GM18870 (cell line): Measurements from ENCODE around the gene IGFBP2.

Experiments used
- ATAC-seq: cut with Tn5 transposase; IDR thresholded peaks from one replicate; pipeline ENCODE4 v1.9.1; 2021; ENCODE audit warnings: moderate library complexity; ENCODE audit not compliant: unreplicated experiment

The IGFBP2 gene

DNA sequence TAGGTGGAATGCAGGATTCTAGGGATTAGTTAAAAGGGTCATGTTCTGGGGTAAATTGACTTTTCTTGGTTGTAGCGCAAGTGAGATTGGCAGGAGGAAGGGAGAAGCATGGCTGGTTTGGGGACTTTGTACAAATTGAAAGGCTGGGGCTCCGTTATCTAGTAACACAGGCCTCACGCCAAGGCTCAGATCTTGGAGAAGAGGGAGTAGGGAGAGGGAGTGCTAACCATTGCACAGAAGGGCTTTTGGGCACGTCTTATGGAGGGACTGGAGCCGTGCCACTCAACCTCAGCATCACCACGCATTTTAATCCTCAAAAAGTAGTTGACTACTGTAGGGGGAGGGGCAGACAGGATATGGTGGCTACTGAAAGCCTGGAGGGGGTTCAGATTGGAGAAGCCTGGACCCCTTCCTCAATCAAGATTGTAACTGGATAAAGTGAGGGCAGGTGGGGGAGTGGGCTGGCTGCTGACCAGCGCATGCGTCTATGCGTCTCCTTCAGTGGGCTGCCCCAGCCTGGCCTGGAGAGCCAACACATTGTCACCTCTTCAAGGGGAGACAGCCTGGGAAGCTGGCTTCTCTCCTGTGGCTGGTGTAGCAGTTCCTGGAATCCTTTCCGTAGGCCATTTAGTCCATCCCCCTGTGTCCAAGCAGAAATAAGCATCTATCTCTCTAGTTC, 47.9 kb downstream of the IGFBP2 start:
- no peak for ATAC-seq

DNA sequence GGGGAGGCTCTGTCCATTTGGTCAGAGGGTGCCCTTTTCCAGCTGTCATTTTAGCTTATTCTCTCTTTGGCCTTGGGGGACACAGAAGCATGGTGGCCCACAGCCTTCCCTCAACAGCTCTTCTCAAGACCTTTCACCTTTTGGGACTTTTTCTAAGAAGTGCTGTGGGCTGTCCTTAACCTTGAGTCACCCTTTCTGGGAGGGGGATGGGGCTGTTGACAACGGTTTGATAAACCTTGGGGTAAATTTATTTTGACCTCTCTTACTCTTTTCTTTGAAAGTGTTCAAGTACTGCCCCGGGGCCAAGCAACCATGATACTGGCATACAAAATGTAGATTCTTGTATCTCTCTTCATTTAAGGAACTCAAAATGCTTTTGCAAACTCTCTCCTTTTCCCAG, 48.5 kb downstream of the IGFBP2 start:
- no peak for ATAC-seq

DNA sequence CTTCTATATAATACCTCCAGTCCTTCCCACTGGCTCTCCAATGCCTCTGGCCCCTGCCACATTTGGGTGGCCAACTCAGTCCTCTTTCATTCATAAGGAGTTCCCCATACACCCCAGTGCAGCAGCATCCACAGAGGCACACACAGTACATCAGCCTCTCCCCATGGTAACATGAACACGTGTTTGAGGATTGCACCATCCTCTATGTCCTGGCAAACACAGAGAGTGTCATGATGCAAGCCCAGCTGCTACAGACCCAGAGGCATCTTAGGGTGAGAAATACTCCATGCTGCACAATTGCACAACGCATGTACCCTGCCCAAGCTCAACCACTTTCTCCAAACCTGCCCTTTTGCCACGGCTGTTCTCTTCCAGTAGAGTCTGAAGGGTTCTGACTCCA, 50.6 kb downstream of the IGFBP2 start:
- ATAC-seq: no peak

DNA sequence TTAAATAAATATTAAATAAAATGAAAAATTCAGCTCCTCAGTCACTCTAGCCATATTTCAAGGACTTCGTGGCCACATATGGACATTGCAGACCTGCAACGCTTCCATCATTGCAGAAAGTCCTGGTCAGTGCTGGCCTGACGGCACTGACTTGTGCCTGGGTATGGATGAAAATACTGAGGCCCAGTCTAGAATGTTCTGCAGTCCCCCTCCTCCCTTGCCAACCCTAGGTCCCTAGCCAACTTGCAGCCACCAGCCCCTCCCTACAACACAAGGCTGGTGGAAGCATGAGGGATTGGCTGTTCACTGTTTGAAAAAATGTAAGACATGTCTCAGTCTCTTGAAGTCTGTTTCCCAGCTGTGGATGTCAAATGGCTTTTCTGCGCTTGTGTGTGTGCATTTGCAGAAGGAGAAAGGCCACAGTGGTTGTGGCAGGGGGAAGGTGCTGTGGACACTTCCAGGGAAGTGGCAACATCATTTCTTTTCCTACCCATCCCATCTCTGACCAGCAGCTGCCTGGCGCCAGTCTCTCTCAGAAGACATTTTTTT, 52.2 kb downstream of the IGFBP2 start:
- ATAC-seq: no peak

DNA sequence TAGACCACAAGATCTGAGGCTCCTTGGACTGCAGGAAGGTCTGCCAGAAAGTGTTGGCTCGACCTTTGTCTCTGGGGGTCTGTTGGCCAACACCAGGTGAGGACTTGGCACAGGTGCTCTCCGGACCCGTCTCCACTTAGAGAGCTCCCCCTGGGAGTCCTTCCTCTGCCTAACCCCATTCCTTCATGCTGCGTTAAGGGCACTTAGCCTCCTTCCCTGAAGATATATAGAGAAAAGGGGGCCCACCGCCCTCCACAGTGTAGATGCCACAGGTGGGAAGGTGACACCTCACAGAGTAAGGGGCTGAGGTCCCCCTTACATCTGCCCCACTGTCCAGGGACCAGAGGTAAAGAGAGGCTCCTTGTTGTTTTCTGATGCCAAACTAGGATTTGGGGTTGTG, 53.9 kb downstream of the IGFBP2 start:
- no peak for ATAC-seq

DNA sequence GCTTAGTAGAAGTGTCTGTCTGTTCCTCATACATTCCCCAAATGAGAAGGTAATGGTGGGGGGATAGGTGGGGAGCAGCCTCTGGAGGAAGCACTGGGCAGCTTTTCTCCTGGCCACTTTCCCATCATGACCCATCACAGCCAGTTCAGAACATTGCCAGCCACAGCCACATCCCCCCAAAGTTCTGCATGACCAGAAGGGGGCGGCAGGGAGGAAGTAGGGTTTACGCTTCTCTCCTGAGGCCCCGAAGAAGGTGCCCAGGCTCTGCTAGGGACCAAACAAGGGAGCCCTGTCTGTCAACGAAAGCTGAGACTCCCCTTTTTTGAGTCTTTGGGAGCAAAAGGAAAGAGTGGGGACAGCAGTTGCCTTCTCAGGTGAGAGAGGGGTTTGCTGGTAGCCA, 54.4 kb downstream of the IGFBP2 start:
- ATAC-seq: no peak

DNA sequence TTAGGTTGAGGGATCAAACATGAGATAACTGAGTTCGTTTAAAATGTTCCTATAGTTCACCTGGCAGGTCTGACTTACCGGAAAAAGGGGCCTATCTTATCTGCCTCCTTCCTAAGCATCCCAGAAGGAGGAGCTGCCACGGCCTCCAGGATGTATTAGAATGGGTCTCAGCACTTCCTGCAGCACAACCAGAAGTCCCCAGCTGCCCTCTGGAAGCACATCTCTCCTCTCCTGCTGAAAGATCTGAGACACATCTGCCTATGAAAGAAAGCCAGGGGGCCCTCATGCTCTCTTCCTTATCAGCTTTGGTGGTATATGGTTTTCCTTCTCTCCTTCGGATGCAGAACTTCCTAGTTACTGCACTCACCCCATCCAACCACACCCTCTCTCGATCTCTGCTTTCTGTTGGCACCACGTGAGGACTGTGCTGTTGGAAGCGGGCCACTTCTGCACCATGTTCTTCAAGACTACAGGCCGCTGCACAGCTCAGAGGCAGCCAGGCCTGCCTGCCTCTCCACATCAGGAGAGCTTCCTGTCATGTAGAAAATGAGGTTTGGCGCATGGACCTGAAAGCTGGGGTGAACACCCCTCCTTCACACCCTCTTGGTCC, 55.6 kb downstream of the IGFBP2 start:
- no peak for ATAC-seq

DNA sequence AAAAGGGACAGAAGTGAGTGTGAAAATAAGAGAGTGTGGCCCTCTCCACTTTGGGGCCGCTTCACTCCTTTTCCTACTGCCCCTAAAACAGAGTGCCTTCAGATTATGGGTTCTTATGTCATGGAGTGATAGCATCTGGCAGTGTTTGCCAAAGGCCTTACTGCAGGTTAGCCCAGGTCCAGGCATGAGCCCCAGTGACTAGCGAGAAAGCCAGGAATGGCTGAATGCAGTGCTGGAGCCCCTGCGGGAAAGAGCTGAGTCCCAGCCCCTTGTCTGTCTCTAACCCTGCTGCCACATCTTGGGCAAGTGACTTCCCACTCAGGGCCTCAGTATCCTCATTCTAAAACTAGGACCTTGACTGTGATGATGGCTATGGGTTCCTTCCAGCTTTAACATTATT, 56.2 kb downstream of the IGFBP2 start:
- no peak for ATAC-seq

DNA sequence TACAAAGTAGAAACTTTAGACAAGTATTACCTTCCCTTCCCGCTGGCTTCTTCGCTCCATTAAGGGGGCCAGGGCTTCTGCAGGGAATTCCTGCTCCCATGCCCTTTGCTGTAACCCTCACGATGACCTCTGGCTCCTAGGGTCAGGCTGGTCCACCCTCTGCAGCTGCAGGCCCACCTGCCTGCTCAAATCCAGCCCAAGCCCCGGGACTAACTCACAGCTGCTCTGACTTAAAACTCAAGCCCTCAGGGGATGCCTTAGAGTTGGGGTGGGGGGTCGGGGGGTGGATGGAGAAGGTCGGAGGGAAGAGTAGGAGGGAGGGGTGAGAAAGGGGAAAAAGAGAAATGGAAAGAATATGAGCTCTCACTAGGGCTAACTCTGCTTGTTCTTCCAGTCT, 57.2 kb downstream of the IGFBP2 start:
- no peak for ATAC-seq

DNA sequence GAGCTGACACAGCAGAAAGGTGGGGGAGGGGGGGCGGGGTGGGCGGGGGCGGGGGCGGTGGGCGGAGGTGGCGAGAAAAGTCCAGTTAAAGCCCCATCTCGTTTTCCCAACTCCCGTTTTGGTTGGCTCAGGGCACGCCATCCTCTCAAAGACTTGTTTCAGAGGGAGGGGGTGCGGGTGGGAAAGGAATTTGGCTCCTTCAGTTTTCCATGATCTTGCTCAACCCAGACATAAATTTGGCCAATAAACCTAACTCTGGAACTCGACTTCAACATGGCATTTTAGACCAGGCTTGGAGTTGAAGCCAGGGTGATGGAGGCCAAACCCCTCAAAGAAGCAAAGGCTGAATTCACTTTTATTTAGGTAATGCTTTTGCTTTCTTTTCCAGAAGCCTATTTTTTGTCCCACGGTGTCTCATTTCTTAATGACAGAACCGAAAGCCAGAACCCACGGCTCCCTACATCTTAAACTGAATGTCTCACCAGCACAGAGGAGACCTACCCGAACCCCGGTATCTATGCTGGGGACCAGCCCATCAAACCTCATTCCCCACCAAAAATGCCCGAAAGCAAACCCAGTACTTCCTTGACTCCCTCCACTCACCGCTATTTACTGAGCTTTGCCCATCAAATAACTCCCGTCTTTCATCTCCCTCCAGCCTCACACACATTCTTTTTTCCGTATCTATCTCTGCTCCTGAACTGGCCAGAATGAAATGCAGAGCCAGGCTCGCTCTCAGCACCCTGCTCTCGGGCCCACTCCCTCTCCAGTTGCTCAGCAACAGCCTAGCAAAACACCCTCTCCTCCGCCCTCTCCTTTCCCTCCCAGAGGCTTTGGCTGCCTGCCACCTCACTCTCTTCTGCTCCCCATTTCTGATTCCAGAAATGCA, 57.9 kb downstream of the IGFBP2 start:
- no peak for ATAC-seq

DNA sequence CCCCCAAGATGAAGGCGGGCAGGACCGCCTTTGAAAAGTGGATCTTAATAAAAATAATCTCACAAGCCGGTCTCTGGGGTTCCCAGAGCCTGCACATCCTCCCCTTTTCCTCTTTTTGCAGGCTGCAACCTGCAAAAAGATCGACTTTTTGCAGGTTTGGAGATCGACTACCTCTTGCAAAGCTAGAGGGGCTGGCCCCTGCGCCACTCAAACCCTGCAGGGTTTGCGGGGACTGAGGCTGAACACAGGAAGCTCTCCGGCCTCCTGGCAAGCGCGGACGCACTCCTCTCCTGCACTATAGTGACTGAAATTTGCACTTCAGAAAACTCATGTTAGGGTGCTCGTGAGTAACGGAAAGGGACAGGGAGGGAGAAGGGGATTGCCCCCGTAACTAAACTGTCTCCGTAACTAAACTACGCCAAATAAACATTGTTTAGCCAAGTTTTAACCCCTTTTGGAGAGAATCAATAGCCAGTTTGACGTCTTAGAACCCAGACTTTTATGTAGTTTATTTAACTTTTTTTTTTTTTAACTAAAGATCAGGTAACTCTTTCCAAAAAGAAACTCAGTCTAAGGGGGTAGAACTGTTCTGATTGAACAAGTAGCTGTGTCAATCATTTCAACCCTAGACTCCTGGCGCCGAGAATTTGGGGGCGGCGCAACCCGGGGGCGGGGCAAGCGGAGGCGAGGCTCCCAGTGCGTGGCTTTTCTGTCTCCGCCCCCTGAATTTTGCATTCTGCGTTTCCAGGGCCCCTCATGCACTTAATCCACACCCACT, 59.6 kb downstream of the IGFBP2 start:
- ATAC-seq: no peak

DNA sequence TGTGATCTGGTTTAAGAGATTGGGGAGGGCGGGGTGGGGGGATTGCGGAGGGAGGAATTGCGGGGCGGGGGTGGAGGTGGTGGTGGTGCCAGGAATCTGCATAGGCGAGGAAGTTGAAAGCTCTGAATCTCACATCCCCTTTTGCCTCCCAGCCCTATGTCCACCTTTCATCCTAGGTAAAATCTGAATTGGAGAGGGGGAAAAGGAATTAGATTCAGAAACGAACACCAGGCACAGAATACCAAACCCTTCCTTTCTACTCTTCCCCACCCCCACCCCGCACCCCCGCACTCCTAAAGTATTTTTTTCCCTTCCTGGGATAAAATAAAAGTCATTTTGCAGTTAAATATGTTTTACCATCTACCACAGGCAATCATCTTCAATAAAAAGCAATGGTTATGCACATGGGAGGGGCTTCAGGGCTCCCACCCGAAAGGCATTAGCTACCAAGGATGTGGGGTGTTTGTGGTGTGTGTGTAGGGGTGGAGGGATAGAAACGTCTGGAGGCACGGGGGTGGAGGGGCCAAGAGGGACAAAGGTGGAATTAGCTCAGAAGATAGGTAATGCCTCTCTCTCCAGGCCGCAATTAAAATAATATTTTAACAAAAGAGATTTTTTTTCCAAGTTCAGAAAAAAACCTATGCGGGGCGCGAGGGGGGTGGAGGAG, 60.3 kb downstream of the IGFBP2 start:
- ATAC-seq: no peak

DNA sequence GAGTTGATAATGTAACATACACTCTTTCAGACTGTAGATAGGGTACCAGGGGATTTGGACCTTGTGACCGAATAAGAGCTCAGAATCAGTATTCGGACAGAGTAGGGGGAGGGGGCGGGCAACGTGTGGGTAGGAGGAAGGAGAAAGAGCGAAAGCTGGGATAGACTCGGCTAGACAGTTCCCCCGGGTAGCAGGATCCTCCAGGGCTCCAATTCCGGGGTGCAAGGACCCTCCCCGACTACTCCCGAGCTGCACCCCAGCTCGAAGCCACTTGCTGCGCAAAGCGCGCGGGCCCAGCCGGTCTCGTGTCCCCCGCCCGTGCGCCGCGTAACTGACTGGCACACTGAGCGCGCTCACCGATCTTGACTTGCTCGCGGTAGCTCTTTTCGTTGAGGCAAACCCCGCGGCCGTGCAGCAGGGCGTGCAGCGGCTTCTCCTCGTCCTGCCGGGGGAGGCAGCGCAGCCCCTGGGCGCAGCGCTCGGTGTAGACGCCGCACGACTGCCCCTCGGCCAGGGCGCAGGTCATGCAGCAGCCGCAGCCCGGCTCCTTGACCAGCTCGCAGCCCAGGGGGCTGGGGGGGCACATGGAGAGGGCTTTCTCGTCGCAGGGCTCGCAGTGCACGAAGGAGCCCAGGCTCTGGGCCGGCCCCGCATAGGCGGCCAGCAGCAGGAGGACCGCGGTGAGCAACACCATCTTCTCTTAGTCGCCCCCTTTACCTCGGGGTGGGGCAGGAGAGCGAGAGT, 61.0 kb downstream of the IGFBP2 start:
- no peak for ATAC-seq

DNA sequence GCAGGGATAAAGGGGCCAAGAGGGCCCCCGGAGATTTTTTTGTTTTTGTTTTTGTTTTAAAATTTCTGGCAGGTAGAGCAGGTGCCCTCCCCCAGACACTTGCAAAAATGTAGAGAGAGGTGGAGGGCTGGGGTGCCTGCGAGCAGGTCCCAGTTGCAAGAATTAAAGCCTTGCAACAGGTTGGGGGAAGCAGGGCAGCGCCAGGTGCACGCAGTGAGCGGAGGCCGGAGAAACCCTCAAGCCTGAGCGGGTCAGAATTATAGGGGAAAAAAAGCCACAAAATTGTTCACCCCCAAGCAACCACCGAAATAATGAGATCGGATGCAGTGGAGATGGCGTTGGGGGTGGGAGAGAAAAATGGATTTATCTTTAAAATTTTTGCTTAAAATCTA, 61.6 kb downstream of the IGFBP2 start:
- no peak for ATAC-seq

DNA sequence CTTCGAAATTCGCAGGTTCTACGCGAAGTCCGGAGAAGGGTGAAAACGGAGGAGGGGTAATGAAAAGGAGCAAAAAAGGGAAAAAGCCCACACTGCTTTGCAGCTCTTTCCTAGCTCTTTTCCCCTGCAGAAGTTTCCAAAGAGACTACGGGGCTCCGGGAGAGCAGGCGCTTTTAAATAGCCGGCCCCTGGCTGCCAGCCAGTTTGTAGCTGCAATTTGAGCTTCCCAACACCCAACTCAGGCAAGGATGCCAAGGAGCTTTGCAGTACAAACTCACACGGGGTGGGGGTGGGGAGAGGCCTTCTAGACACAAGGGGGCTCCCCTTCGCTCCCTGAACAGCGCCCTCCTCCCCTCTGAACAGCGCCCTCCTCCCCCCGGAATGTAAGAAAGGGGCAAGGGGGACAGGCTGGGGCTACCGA, 62.2 kb downstream of the IGFBP2 start, which contains the start of gene IGFBP5:
Gene IGFBP5 (minus strand): TSS at position 149 of the 421 bp plus-strand sequence. CDS start 774 bp downstream, outside the sequence.
- no peak for ATAC-seq

DNA sequence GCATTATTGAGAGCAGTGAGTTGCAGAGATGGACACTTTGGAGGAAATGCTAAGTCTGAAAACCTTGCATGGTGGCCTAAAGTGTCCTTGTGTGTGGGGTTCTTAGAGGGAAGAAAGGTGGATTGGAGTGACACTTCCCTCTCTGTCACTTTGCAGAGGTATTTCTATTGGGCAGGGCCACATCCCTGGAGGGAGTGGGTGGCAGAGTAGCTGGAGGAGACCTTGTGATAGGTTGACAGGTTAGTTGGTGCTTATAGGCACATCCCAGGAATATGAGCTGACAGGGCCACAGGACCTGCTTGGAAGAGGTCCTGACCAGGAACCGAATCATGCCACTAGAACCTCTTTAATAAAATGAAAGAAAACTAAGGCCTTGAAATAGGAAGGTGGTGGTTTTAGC, 63.1 kb downstream of the IGFBP2 start:
- no peak for ATAC-seq

DNA sequence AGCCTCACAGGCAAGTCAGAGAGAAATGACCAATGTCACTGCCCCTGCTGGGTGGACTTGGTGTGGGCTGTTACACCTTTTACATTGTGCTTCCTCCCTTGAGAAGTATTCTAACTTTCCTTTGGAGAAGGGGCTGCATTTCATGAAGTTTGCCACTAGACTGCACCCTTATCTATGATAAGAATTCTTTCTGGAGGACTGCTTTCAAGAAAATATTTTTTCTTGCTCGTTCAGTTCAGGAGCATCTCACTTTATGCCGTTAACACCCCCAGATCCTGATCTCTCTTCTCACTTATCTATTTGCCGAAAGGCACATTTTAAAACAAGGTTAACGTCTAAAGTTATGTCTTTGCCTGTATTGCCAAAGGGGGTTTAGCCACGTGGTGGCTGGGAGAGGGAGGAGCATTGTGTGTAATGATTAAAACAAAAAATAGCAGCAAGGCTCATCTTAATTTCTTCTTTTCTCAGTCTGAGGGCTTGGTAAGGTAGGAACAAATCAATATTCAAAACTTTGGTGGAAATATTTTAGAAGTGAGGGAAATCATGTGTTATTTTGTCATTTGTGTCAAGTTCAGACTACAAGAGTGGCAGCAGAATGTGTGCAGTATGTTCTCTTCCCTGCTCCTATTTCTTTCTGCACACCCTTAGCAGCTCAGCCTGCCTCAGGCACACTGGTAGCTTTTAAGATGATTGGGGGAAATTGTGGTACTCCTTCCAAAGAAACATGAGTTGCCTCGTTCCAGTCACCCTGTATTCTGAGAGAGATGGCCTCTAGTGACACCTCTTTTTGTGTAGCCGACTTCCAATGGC, 63.7 kb downstream of the IGFBP2 start:
- ATAC-seq: no peak

DNA sequence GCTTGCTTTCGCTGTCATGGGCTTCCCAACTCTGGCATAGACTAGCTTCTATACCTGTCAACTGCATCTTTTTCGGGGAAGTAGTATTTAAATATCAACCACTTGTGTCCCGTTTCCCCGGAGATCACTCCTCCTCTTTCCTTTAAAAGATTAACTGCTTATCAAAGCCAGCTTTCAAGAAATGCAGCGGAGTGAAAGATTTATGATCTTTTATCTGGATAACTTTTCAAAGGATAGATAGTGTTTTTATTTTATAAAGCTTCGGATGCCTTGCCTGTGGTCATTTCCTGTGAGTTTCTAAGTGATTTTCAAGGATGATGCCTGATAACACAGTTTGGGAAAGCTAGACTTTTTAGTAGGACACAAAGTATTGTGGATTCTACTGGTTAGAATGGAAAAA, 65.1 kb downstream of the IGFBP2 start:
- ATAC-seq: no peak

DNA sequence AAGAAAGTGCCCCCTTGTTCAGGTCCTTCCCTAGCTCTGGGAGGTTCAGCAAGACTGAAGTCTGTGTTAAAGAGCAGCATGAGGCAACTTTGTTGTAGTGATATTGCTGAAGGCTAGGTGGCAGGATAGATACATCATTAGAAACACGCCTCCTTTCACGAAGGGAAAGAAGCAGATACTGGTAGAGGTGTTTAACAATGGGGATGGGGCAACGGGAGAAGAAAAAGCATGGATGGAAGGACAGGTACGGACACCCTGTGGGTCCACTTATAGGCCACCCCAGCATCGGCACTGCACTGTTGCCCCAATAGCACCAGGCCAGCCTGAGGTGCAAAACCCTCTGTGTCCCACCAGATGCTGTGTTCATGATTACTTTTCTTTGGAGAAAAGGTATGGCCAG, 65.7 kb downstream of the IGFBP2 start:
- peak; percentile 43 for ATAC-seq
